PC-9 (cell line): ENCODE results near the gene INSL6.

Experiments used
- EZH2 ChIP-seq: fragments of 200-600 bp; sonication (generic); IDR thresholded peaks from 2 replicates; pipeline ENCODE4 v1.8.0; 2017; ENCODE audit warnings: antibody characterized with exemption, low read depth
- TF ChIP-seq, protein P1 (sequence below): fragments of 200-600 bp; sonication (generic); conservative IDR thresholded peaks from 2 replicates; pipeline ENCODE4 v1.6.1; 2017; ENCODE audit warnings: mixed run types, antibody characterized with exemption, mild to moderate bottlenecking, moderate library complexity

DNA sequence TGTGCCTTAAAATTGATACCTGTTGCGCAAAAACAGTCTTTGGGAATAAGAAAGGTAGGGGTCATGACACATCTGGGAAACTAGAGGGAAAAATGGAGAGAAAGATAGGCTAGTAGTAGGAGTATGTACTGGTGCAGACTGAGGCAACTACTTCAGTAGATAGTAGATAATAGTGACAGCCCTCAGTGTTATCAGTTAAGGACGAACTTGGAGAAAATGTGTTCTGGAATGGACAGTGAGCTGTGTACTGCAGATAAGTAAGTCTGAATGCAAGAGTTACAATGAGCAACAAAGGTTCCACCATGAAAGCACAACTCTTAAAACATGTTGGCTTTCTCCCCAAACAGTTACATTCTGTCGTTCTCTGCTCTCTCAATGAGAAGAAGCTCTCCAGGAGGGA, 6.5 kb upstream of the INSL6 start:
- TF ChIP-seq, protein P1, sequence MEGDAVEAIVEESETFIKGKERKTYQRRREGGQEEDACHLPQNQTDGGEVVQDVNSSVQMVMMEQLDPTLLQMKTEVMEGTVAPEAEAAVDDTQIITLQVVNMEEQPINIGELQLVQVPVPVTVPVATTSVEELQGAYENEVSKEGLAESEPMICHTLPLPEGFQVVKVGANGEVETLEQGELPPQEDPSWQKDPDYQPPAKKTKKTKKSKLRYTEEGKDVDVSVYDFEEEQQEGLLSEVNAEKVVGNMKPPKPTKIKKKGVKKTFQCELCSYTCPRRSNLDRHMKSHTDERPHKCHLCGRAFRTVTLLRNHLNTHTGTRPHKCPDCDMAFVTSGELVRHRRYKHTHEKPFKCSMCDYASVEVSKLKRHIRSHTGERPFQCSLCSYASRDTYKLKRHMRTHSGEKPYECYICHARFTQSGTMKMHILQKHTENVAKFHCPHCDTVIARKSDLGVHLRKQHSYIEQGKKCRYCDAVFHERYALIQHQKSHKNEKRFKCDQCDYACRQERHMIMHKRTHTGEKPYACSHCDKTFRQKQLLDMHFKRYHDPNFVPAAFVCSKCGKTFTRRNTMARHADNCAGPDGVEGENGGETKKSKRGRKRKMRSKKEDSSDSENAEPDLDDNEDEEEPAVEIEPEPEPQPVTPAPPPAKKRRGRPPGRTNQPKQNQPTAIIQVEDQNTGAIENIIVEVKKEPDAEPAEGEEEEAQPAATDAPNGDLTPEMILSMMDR: no peak
- no peak for TF ChIP-seq EZH2
